Stomach smooth muscle (tissue), 2 donors: ENCODE measurements around the gene TSPAN32.

Source experiments
- H3K27ac ChIP-seq: one replicate; pipeline ENCODE4 v1.7.0; 2013; ENCODE audit warnings: mild to moderate bottlenecking, low read length, inconsistent platforms
- H3K27me3 ChIP-seq, 2 donors: one replicate each; pipeline ENCODE4 v1.7.0; 2013; ENCODE audit warnings: low read length in 2 of 2; ENCODE audit not compliant: insufficient read depth in 2 of 2, control insufficient read depth in 1 of 2
- H3K36me3 ChIP-seq, 2 donors: one replicate each; pipeline ENCODE4 v1.7.0; 2013; ENCODE audit warnings: low read length in 2 of 2; ENCODE audit not compliant: control insufficient read depth in 2 of 2, insufficient read depth in 2 of 2
- H3K4me1 ChIP-seq: one replicate; pipeline ENCODE4 v1.7.0; 2013; ENCODE audit warnings: low read length; ENCODE audit not compliant: control insufficient read depth, insufficient read depth
- H3K4me3 ChIP-seq, 2 donors: one replicate each; pipeline ENCODE4 v1.7.0; 2013; ENCODE audit warnings: low read length in 2 of 2
- H3K9ac ChIP-seq, 2 donors: one replicate each; pipeline ENCODE4 v1.7.0; 2013; ENCODE audit warnings: low read length in 2 of 2, mild to moderate bottlenecking in 1 of 2
- H3K9me3 ChIP-seq, 2 donors: one replicate each; pipeline ENCODE4 v1.7.0; 2013; ENCODE audit warnings: low read length in 2 of 2; ENCODE audit not compliant: control insufficient read depth in 2 of 2
- donor health status: healthy.
- donor health status: Pancreatic carcinoma.

TSPAN32 gene

DNA sequence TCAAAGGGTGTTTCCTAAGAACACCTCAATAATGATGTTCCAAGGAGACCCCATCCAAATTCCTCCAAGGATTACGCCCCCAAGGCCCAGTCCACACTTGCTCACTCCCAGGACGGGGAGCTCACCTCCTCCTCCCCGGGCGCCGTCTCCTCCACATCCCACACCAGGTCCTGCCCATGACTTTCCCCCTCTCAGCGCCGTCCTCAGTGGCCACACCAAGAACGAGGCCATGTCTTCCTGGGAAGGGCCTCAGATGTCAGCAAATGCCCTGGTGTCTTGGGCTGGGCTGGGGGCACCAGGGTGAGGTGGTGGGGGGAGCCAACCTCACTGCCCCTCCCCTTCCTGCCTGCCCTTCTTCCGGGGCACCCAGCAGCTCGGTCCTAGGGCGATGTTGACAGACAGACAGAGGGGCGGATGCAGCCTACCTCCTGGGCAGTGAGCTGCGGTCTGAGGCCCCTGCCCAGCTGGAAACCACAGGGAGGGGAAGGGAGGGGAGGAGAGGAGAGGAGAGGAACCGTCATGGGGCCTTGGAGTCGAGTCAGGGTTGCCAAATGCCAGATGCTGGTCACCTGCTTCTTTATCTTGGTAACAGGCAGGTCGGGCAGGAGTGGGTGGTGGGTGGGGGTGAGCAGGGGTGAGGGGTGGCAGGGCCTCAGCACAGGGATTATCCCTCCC lies at the start of gene TSPAN32, which contains the start of gene C11orf21:
Gene TSPAN32, plus strand, starts transcription at position 383 of the 675 bp plus-strand sequence. Its CDS starts 137 bp downstream, at position 520.
Gene C11orf21, minus strand, starts transcription at position 288 of the 675 bp plus-strand sequence. Its CDS starts 110 bp downstream, at position 178.
- peak within 1 kb of the TSS in 1 of 2 donors; percentile 22 for H3K9ac ChIP-seq
- peaks cover 40% of the 10 kb centered on the region for H3K4me1 ChIP-seq
- no peak within 1 kb of the TSS for H3K4me3 ChIP-seq
- H3K27me3 ChIP-seq: no peaks in the 10 kb centered on the region
- no peaks in the 10 kb centered on the region for H3K9me3 ChIP-seq
- no peak within 1 kb of the TSS for H3K27ac ChIP-seq
- H3K36me3 ChIP-seq: no peaks in the 10 kb centered on the region

GRCh38 chr11:2252018-2252417 lies 49.8 kb upstream of the TSPAN32 start:
- H3K27ac ChIP-seq: no peak overlapping the region
- no peaks in the 10 kb centered on the region for H3K4me1 ChIP-seq
- no peaks in the 10 kb centered on the region for H3K36me3 ChIP-seq
- peaks cover 0 to 3% of the 10 kb centered on the region in 2 donors for H3K9me3 ChIP-seq
- H3K27me3 ChIP-seq: no peaks in the 10 kb centered on the region
- H3K4me3 ChIP-seq: no peak overlapping the region
- no peak overlapping the region for H3K9ac ChIP-seq

- peaks cover 0 to 2% of the 10 kb centered on the region in 2 donors for H3K27me3 ChIP-seq
- no peak overlapping the region for H3K4me3 ChIP-seq
- H3K27ac ChIP-seq: no peak overlapping the region
- H3K4me1 ChIP-seq: no peaks in the 10 kb centered on the region
- H3K9me3 ChIP-seq: peaks cover 0 to 3% of the 10 kb centered on the region in 2 donors
- no peak overlapping the region for H3K9ac ChIP-seq
- H3K36me3 ChIP-seq: no peaks in the 10 kb centered on the region
Observed at GRCh38 chr11:2256293-2256913, 45.4 kb upstream of the TSPAN32 start.

DNA sequence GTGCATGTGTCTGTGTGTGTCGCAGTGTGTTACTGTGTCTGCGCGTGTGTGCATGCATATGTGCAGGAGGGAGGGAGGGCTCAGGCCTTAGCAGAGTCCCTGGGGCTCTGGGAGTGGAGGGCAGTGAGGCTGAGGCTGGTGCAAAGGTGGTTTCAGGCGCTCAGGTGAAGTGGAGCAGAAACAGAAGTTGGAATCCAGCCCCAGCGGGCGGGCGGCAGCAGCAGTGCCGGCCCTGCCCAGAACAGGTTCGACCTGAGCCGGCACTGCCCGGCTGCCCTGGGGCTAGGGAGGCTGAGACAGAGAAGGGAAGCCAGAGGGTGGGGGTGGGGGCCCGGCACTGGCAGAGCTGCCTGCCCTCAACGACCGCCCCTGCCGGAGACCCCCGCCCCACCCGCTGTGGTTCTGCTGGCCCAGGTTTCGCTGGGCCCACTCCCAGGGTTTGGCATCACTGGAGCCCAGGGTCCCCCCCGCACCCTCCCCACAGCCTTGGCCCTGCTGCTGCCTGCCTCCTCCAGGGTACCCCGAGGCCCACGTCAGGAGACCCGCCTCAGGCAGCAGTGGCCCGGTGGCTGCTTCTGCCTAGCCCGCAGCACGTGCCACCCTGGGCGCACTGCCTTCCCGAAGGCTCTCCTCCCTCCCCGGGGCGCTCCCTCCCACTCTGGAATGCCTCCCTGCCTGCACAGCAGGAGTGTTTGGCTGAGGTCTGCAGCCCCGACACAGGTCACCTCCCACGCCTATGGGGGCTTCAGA lies 44.7 kb upstream of the TSPAN32 start:
- Histone ChIP-seq H3K27ac (no peak overlapping the region), H3K9me3 (peaks cover 0 to 3% of the 10 kb centered on the region in 2 donors), H3K27me3 (peaks cover 0 to 2% of the 10 kb centered on the region in 2 donors), H3K9ac (no peak overlapping the region), H3K36me3 (no peaks in the 10 kb centered on the region), H3K4me1 (no peaks in the 10 kb centered on the region), H3K4me3 (no peak overlapping the region)

- peaks cover 0 to 3% of the 10 kb centered on the region in 2 donors for H3K9me3 ChIP-seq
- no peak overlapping the region for H3K27ac ChIP-seq
- H3K4me1 ChIP-seq: no peaks in the 10 kb centered on the region
- H3K9ac ChIP-seq: no peak overlapping the region
- no peaks in the 10 kb centered on the region for H3K36me3 ChIP-seq
- peaks cover 0 to 4% of the 10 kb centered on the region in 2 donors for H3K27me3 ChIP-seq
- H3K4me3 ChIP-seq: no peak overlapping the region
Observed at GRCh38 chr11:2258501-2259465, 43.0 kb upstream of the TSPAN32 start.

GRCh38 chr11:2259466-2259830 lies 42.4 kb upstream of the TSPAN32 start:
- Histone ChIP-seq H3K9ac (no peak overlapping the region), H3K27me3 (peaks cover 0 to 4% of the 10 kb centered on the region in 2 donors), H3K36me3 (no peaks in the 10 kb centered on the region)

DNA sequence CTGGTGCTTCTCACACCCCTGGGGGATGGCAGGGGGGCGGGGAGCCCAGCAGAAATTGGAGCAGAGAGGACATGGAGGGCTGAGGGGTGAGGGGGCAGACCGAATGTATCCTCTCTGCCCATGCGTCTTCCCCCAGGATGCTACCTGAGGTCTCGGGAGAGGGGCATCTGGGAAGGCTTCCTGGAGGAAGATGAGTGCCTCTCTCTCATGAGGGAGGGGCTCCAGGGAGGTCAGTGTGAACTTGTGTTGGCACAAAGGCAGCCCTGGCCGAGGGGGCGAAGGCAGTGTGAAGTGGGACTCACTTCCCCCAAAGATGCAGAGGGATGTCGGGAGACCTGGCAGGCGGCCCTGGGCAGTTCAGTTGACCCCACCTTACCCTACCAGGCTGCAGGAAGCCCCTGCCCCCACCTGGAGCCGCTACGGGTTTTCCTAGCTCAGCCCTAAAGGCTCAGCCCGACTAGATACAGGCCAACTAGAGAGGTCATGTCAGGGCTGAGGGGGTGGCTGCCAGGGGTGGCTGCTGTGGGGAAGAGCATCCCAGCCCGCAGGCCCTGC lies 41.8 kb upstream of the TSPAN32 start:
- H3K27ac ChIP-seq: no peak overlapping the region
- H3K4me3 ChIP-seq: no peak overlapping the region
- peaks cover 0 to 4% of the 10 kb centered on the region in 2 donors for H3K27me3 ChIP-seq
- no peaks in the 10 kb centered on the region for H3K4me1 ChIP-seq
- peaks cover 0 to under 1% of the 10 kb centered on the region in 2 donors for H3K9me3 ChIP-seq
- H3K36me3 ChIP-seq: no peaks in the 10 kb centered on the region
- no peak overlapping the region for H3K9ac ChIP-seq

More at GRCh38 chr11:2259466-2259830, 42.4 kb upstream of the TSPAN32 start:
- Histone ChIP-seq H3K4me3 (no peak overlapping the region), H3K4me1 (no peaks in the 10 kb centered on the region), H3K27ac (no peak overlapping the region), H3K9me3 (peaks cover 0 to 3% of the 10 kb centered on the region in 2 donors)

DNA sequence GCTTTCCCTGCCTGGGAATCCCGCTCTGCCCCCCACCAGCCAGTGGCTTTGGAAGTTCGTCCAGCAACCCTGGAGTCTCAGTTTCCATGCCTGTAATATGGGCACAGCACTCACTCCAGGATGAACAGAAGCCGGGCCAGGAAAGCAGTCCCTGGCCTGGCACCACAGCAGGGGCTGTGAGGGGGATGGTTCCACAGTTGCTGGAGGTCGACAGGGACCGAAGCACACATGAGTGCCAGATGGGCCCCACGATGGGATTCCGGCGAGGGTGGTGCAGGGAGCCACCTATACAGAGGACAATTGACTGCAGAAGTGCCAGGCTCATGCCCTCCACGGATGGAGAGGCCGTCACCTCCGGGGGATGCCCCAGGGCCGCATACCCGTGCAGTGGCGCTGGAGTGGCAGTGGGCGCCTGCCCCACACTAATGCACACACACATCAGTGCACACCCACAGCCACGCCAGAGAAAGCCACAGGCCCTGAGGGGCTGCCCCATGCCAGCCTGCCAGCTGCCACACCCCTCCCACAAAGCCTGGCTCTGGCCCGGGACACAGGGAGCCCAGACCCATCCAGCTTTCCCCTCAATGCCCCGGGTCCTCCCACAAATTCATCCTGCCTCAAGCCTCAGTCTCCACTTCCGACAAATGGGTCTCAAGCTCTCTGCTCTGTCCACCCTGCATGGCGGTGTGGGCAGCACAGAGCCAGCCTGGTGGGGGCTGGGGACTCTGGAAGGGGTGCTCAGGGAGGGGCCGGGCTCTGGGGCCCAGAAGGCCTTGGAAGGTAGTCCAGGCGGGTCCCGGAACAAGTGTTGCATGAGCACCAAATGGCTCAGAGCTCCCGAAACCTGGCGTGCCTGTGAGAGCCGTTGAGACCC lies 41.1 kb upstream of the TSPAN32 start:
- no peak overlapping the region for H3K9ac ChIP-seq
- peaks cover 0 to 6% of the 10 kb centered on the region in 2 donors for H3K27me3 ChIP-seq
- no peak overlapping the region for H3K27ac ChIP-seq
- H3K4me3 ChIP-seq: no peak overlapping the region
- no peaks in the 10 kb centered on the region for H3K9me3 ChIP-seq
- no peaks in the 10 kb centered on the region for H3K4me1 ChIP-seq
- no peaks in the 10 kb centered on the region for H3K36me3 ChIP-seq

DNA sequence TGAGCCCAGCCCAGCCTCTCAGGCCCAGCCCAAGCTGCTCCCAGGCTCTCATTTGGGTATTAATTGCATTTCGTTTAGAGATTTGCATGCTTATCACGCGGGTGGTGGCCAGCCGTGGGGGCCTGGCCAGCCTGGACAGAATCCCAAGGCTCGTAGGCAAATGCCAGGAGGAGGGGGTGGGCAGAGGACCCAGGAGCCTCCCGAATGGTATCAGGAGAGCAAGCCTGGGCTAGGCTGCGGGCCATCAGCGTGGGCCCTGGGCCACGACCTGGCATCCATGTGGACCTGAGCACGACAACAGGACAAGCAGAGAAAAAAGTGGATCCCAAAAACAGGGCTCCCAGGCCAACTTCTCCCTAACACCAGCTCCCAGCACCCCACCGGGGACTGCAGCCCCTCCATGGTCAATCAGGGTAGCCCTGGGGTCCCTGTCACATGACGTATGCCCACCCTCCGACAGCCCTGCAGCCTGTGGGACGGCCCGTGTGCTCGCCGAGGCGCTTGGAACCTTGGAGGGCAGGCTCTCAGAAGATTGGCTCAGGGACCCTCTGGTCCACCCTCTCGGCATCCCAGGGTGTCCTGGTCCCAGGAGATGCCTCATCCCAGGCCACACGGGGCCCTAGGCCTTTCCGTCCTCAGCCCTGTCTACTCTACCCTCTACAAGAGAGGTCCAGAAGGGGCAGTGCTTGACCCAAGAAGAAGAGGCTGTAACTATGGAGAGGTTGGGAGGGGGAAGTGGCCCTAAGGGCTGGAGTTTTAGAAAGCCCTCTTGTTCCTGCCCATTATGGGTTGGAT lies 40.2 kb upstream of the TSPAN32 start:
- no peaks in the 10 kb centered on the region for H3K4me1 ChIP-seq
- no peak overlapping the region for H3K9ac ChIP-seq
- no peaks in the 10 kb centered on the region for H3K9me3 ChIP-seq
- H3K36me3 ChIP-seq: no peaks in the 10 kb centered on the region
- H3K27me3 ChIP-seq: peaks cover 0 to 6% of the 10 kb centered on the region in 2 donors
- H3K4me3 ChIP-seq: no peak overlapping the region
- no peak overlapping the region for H3K27ac ChIP-seq
